GM19240 (cell line): Measurements from ENCODE around the gene CDK11B.

Source experiments
- DNase-seq: peaks from one replicate; pipeline ENCODE4 v3.0.0; 2011; ENCODE audit warnings: low spot score; ENCODE audit not compliant: insufficient read length

CDK11B gene

DNA sequence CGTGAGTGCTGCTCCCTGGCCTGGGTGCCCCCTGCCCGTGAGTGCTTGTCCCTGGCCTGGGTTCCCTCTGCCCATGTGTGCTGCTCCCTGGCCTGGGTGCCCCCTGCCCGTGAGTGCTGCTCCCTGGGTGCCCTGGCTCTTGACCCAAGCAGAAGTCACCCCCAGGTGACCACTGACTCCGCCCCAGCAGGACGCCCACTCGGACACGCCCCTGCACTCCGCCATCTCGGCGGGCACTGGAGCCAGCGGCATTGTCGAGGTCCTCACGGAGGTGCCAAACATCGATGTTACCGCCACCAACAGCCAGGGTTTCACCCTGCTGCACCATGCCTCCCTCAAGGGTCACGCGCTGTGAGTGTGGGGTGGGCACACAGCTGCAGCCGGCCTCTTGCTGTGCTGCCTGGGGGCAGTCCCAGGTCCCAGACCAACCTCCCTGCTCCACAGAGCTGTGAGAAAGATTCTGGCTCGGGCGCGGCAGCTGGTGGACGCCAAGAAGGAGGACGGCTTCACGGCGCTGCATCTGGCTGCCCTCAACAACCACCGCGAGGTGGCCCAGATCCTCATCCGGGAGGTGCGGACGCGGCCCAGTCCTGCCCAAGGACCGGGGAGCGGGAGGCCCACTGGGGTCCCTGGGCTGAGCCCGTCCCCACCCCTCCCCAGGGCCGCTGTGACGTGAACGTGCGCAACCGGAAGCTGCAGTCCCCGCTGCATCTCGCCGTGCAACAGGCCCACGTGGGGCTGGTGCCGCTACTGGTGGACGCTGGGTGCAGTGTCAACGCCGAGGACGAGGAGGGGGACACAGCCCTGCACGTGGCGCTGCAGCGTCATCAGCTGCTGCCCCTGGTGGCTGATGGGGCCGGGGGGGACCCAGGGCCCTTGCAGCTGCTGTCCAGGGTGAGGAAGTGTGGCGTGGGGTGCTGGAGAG, 30.7 kb downstream of the CDK11B start:
- DNase-seq, result no peak

DNA sequence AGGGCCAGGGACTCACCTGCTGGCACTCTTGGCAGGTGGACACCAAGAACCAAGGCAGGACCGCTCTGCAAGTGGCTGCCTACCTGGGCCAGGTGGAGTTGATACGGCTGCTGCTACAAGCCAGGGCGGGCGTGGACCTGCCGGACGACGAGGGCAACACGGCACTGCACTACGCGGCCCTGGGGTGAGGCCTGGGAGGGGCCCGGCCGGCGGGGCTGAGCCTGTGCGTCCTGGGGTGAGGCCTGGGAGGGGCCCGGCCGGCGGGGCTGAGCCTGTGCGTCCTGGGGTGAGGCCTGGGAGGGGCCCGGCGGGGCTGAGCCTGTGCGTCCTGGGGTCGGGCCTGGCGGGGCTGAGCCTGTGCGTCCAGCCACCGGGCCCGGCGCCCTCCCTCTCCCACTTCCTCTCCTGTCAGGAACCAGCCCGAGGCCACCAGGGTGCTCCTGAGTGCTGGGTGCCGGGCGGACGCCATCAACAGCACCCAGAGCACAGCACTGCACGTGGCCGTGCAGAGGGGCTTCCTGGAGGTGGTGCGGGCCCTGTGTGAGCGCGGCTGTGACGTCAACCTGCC, 31.5 kb downstream of the CDK11B start:
- DNase-seq, result no peak

DNA sequence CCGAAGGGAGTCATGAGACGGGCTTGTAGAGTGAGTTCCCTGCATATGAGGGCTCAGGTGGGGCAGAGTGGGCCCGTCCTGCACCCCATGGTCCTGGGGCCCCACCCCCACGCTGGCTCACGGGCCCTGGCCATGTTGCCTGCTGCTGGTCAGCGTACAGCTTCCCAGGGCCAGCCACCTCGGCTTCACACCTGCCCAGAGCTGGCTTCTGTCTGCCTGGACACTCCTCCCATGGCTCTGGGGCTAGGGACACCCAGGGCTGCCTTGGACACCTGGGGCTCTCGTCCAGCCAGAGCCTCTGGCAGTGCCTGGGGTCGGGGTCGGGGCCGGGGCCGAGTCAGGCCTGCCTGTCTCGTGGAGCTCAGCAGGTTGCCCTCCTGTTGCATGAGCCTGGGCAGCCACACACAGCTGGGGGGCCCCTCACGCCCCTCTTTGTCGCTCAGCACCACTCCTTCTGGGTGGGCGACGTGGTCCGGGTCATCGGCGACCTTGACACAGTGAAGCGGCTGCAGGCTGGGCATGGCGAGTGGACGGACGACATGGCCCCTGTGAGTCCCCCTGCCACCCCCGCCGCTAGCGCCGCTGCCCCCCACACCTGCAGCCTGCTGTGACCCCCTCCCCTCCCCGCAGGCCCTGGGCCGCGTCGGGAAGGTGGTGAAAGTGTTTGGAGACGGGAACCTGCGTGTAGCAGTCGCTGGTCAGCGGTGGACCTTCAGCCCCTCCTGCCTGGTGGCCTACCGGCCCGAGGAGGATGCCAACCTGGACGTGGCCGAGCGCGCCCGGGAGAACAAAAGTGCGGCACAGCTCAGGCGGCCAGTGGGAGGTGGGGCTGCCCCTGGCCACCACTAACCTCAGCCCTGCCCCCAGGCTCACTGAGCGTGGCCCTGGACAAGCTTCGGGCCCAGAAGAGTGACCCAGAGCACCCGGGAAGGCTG, 32.3 kb downstream of the CDK11B start:
- DNase-seq, result no peak

DNA sequence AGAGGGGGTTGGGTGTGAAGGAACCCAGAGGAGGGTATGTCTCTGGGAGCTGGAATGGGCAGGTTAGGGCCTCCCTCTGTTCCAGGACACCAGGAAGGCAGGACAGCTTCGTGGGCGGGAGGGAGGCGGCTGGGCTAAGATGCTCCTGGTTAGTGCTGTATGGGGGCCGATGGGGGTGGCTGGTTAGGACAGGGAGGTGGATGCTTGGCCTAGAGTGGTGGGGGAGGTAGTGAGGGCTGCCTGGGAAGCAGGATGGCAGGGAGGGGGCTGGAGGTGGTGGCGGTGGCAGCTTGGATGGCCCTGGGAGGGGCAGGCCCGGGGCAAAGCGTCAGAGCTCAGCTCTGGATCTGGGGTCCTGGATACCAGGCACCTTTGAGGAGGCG, 33.0 kb downstream of the CDK11B start:
- no peak for DNase-seq

DNA sequence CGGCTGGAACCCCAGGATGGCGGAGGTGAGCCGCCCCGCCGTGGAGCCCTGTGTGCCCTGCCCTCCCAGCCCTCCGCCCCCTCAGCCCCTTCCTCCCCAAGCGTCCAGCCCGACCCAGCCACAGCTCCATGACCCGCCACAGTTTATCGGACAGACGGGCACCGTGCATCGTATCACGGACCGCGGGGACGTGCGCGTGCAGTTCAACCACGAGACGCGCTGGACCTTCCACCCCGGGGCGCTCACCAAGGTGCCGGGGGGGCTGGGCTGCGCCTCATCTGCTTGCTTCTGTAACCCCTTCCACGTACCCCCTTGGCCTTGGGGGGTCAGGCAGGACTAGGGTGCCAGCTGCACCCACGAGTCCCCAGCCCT, 33.4 kb downstream of the CDK11B start:
- DNase-seq, result no peak

DNA sequence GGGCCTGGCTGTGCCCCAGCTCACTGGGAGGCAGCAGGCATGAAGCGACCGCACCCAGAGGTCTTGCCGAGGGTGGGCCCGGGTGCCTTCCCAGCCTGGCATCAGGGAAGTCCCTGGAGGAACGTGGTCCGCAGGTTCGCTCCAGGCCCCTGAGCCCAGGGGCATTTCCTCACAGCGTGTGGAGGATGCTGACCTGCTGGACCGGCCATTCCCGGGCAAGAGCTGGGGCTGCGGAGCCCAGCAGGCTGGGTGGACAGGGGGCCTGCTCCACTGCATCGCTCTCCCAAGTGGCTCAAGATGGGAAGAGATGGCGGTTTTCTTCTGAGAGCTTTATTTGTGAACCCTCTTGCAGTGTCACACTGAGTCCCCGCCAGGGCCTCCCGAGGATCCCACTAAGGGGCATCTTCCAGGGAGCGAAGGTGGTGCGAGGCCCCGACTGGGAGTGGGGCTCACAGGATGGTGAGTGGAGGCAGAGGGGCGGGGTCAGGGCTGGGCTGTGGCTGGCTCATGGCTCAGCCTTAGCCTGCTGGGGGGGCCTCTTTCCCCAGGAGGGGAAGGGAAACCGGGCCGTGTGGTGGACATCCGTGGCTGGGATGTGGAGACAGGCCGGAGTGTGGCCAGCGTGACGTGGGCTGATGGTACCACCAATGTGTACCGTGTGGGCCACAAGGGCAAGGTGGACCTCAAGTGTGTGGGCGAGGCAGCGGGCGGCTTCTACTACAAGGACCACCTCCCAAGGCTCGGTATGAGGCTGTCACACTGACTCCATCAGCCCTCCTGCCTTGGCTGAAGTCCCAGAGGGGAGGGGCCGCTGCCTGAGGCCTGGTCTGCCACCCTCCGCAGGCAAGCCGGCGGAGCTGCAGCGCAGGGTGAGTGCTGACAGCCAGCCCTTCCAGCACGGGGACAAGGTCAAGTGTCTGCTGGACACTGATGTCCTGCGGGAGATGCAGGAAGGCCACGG, 34.1 kb downstream of the CDK11B start:
- no peak for DNase-seq

DNA sequence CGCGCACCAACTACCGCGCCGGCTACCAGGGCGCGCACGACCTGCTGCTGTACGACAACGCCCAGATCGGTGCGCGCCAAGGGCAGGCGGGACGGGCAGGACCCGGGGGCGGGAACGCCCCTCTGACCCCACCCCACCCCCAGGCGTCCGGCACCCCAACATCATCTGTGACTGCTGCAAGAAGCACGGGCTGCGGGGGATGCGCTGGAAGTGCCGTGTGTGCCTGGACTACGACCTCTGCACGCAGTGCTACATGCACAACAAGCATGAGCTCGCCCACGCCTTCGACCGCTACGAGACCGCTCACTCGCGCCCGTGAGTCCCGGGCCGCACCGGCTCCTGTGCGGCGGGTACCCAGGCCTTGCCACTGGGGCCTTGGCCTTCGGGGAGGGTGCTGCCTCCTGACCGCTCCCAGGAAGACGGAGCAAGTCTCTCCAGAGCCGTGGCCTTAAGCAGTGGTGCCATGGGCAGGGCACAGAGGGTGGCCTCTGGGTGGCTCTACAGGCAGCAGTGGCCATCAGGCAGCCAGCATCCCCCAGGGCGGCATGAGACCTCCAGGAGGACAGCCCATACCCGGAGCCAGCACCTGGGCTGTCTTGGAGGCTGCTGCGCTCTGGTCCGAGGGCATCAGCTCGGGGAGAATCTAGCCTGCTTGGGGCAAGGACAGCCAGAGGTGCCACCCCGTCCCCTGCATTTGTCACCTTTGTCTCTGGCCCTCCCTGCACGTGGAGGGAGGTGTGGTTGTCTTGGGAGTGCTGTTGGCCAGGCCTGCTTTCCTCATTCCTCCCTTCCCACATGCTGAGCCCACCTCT, 35.0 kb downstream of the CDK11B start:
- DNase-seq, result no peak

DNA sequence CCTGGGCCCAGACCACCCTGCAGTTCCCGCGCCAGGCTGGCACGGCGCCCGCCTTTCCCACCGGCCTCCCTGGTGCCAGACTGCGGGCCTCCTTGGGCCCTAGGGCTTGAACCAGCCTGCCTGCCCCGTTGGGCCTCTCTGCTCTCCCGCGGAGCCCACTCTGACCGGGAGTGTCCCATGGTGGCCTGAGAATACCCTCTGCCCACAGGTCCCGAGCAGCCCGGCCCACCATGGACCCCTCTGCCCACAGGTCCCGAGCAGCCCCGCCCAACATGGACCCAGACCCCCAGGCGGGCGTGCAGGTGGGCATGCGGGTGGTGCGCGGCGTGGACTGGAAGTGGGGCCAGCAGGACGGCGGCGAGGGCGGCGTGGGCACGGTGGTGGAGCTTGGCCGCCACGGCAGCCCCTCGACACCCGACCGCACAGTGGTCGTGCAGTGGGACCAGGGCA, 35.6 kb downstream of the CDK11B start:
- no peak for DNase-seq

DNA sequence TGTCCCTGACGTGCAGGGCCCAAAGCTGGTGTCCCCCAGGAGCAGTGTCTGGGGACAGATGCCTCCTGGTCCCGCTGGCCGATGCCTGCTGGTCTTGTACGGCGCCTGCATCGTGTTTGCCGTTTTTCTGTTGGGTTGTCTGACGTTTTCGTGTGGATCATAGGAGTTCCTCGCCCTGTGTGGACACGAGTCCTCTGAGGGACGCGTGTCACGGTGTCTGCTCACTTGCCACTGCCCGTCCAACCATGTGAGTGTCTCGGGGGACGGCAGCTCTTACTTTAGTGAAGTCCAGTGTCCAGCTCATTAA, 36.1 kb downstream of the CDK11B start:
- DNase-seq, result no peak

DNA sequence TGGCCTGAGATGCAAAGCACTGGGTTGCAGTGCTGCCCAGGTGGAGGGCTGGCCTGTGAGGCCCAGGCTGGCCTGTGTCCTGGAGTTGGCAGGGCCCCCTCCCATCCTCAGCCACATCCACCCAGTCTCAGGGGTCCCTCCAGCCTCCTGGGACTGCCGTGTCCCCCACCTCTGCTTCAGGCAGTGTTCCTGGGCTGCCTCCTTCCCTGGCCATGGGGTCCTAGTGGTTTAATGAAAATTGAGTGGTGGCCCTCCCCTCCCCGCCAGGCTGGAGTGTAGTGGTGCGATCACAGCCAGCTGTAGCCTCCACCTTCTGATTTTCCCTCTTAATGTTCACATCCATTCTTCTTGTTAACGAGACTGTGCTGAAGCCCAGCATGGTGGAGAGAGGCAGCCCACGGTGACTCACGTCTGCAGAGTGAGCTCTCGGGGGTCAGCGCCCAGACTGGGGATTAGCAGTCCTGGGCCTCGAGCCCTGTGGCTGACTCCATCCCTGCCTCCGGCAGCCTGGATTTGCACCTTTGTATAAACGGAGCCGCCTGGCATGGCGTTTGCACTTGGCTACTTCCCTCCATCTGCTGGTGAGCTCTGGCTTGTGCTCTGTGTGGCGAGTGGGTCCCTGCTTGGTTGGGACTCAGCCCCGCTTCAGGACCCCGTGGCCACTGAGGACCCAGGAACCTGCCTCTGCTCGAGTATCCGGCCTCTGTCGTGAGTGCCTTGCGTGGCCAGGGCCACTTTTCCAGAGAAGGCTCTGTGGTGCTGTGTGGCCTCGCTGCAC, 36.6 kb downstream of the CDK11B start:
- no peak for DNase-seq

DNA sequence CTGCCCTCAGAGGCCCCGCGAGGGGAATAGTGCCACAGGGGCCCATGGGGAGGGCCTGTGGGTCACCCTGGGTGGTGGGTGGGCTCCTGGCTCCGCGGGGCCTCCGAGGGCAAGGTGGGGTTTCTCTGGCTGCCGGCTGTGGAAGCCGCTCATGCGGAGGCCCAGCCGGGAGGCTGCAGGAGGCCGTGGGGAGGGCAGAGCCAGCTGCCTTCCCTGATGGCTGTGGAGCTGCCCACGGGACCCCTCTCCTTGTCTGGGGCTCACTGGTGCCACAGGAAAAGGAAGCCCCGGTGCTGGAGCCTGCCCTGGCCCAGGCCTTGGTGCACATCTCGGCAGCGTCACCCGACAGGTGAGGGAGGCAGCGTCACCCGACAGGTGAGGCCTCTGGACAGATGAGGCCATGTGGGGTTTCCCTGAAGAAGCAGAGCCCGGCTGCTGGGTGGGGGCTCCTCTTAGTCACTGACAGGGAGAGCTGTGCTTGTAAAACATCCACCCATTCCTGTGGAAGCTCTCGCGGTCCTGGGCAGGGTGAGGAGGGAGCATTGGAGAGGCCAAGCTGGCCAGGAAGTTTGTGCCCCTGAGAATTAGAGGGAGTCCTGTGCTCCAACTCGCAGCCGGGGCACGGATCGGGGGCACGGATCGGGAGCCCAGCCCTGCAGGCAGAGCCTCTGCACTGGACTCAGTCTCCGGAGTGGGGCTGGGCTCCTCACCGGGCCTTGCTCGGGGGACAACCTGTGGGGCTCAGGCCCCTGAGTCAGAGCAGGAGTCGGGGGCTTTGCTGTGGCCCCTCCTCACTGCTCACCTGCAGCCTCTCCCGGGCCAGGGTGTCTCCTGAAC, 37.4 kb downstream of the CDK11B start:
- no peak for DNase-seq

DNA sequence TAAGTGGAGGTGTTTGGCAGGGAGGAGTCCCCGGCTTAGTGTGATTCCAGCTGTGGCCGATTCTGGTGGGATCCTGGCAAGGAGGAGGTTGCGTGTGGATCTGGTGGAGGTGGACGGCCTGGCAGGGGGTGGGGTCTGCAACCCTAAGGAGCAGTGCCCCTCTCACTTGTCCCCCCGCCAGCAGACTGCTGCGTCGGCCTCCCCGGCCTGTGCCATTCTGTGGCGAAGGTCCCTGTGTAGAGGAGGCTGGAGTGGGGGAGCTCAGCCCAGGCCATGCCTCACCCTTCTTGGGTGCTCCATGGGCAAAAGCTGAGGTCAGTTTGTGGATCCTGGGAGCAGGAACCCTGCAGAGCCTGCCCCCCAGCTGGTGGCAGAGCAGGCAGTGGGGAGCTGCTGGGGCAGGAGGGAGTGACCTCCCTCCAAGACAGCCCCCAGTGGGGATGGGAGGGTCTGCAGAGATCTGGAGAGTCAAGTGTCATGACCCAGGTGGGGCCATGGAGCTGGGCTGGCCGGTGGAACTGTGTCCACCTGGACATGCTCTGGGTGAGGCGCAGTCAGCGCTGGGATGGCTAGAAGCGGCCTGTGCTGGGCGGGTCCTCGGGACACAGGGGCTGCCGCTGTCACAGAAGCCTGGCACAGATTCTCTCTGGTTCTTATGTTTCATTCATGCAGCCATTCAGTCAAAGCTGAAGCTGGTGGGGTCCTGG, 38.2 kb downstream of the CDK11B start:
- DNase-seq, result no peak

DNA sequence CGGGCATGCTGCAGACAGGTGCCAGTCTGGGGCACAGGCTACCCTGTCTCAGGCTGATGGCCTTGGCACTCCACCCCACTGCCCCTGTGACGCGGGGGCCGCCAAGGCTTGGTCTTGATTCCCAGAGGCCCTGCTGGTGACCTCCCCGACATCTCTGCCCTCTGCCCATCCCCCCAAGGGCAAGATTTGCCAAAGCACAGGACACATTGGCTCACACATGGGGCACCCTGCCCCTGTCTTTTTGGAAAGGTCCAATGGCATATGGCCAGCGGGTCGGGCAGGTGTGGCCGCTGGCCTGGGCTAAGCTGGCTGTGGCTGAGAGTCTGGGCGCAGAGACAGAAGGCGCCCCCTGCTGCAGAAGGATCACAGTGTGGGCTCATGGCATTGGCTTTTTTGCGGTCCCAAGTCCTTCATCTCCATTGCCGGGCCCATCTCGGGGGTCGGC, 38.9 kb downstream of the CDK11B start:
- no peak for DNase-seq

DNA sequence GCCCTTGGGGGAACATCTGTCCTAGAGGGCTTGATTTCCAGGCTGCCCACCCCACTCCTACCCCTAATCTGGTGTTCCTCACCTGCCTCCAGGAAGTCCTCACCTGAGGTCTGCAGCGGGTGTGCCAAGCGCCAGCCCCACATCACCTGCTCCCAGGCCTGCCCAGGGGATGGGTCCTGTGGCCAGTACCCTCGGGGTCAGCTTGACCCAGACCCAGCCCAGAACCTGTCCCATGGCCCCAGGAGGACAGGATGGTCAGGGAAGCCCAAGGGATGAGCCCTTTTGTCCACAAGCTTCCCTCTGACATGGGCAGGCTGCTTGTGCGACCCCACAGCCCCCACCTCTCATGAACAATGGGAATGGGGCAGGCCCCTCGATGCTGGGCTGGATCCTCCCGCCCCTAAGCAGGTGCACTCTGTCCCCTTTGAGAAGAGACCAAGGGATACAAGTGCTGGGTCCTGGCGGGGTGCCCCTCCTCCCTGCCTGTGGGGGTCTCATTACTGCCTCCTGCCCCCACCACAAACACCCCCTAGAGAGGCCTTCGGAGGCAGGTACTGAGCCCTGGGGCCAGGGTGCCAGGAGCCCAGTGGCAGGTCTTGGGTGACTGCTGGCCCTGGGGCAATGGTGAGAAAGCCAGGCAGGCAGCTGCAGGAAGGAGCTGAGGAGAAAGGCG, 40.3 kb downstream of the CDK11B start:
- DNase-seq, result no peak

DNA sequence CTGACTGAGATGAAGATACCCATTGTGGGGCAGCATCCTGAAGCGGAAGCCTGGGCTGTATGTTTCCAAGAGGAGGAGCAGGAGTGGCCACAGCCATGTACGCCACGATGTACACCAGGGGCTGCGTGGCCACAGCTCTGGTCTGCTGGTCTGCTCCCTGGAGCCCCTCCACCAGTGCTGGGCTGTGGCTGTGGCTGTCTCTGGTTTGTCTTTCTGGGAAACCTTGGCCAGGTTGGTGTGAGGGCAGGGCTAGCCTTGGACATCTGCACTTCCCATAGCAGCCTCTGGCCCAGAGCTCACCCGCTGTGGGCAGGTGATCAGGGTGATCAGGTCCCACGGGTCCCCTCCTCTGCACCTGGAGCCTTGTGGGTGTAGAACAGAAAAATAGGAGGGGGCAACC, 40.9 kb downstream of the CDK11B start:
- DNase-seq, result no peak

DNA sequence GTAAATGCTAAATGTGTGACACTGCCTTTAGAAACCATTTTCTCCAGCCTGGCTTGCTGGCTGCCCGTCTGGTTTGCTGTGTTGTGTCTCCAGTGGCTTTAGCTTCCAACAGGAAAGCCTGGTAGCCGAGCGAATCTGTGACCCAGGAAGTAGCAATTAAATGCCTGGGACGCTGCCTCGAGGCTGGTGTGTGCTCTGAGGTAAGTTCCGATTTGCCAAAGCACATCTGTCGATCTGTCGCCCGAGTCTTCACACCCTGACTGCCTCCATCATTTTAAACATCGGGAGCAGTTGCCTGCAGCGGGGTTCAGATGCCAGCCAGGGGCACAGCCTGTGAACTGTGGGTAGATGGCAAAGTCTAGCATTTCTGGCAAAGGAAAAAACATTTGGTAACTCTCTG, 41.3 kb downstream of the CDK11B start:
- DNase-seq, result no peak

DNA sequence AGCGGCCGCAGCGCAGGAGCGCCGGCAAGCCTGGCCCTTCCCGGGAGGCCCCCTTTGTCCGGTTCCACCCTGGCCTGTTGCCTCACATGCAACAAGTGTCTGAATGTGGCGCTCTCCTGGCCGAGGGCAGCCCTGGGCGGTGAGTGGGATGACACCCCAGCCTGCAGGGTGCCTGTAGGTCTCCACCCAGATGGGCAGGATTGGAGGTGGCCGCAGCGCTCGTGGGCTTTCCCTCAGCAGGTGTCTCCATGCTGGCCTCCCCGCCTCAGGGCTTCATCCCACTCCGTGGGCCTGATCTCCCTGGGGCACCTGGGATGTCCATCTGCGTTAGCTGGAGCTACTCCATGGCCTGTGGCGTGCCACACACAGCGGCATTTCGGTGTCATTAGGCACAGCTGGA, 42.0 kb downstream of the CDK11B start:
- DNase-seq, result no peak
